Measurements from ENCODE around the gene LEKR1. TPM values are rescaled to one million over a fixed set of nuclear protein-coding genes. Genes with fewer than 3 reads are reported as not detected.

The LEKR1 gene
- total and polyA plus RNA-seq, 2 of the 13 experiments (the other 11 are each of a cell fraction or from before 2014, with no cell fraction given) = 0.49 to 1.5 TPM

DNA sequence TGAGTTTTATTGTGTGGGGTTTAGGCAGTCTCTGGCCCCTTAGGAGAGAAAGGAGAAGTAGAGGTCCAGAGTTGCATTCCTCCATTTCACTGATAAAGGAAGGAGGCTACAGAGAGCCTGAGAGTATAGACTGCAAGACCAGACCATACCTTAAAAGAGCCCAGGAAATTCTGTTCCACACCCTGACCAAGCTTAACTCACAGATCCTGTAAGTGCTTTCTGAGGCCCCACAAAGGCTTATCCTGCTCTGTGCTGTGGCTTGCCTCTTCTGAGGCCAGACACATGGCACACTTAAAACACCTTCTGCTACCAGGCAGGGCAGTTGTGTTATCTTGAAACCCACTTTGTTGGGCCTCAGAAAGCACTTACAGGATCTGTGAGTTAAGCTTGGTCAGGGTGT, 39.2 kb upstream of the LEKR1 start (continued):
- TF ChIP-seq CHD2 (IDR thresholded peaks at IDR 0.05; ENCODE audit: low read depth, low read length) (no peak), THYN1 (CRISPR knock-in tag; IDR thresholded peaks at IDR 0.05; ENCODE audit: borderline replicate concordance, low read depth) (no peak), SP2 (CRISPR knock-in tag; IDR thresholded peaks at IDR 0.05) (no peak), MYNN (CRISPR knock-in tag; IDR thresholded peaks at IDR 0.05; ENCODE audit: low read depth) (no peak), ZHX2 (IDR thresholded peaks at IDR 0.05; ENCODE audit: low read depth) (no peak), ZHX2 (CRISPR knock-in tag; IDR thresholded peaks at IDR 0.05; ENCODE audit: borderline replicate concordance) (no peak), ZBTB7B (CRISPR knock-in tag; IDR thresholded peaks at IDR 0.05) (no peak), HNF4A (CRISPR knock-in tag; IDR thresholded peaks at IDR 0.05) (no peak), GLI4 (CRISPR knock-in tag; IDR thresholded peaks at IDR 0.05; ENCODE audit: borderline replicate concordance) (no peak)
- TF ChIP-seq, protein P1, sequence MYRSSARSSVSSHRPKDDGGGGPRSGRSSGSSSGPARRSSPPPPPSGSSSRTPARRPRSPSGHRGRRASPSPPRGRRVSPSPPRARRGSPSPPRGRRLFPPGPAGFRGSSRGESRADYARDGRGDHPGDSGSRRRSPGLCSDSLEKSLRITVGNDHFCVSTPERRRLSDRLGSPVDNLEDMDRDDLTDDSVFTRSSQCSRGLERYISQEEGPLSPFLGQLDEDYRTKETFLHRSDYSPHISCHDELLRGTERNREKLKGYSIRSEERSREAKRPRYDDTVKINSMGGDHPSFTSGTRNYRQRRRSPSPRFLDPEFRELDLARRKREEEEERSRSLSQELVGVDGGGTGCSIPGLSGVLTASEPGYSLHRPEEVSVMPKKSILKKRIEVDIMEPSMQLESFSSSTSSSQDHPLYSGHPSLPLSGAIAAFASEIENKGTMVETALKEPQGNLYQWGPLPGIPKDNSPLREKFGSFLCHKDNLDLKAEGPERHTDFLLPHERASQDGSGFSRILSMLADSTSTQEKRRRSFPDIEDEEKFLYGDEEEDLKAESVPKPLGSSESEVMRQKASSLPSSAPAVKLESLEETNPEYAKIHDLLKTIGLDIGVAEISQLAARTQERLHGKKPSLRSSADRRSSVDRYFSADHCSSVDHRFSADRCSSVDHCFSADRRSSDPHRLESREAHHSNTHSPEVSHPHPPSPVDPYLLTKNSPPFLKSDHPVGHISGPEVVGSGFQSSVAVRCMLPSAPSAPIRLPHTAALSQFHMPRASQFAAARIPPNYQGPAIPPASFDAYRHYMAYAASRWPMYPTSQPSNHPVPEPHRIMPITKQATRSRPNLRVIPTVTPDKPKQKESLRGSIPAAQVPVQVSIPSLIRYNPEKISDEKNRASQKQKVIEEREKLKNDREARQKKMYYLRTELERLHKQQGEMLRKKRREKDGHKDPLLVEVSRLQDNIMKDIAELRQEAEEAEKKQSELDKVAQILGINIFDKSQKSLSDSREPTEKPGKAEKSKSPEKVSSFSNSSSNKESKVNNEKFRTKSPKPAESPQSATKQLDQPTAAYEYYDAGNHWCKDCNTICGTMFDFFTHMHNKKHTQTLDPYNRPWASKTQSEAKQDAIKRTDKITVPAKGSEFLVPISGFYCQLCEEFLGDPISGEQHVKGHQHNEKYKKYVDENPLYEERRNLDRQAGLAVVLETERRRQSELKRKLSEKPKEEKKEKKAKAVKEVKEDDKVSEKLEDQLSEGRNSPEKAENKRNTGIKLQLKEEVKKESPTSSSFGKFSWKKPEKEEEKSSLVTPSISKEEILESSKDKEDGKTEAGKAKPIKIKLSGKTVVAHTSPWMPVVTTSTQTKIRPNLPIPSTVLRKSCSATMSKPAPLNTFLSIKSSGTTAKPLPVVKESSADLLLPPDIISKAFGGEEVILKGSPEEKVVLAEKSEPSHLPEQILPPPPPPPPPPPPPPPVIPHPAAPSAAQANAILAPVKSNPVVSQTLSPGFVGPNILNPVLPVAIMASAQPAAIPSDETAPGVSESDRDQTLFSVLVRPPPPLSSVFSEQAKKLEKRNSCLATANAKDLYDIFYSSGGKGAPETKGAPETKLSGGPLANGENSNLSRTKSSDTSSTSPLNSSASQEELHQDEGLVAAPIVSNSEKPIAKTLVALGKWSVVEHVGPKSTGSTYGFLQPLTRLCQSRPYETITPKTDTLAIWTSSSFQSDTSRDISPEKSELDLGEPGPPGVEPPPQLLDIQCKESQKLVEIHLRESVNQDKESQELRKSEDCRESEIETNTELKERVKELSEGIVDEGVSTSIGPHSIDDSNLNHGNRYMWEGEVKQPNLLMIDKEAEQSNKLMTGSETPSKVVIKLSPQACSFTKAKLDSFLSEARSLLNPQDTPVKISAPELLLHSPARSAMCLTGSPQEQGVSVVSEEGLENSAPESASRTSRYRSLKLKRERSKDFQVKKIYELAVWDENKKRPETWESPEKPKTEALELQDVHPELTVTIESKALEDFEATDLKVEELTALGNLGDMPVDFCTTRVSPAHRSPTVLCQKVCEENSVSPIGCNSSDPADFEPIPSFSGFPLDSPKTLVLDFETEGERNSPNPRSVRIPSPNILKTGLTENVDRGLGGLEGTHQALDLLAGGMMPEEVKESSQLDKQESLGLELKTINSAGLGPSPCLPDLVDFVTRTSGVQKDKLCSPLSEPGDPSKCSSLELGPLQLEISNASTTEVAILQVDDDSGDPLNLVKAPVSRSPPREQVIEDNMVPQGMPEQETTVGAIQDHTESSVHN (CRISPR knock-in tag; IDR thresholded peaks at IDR 0.05) = no peak
